Measurements from ENCODE around the gene KIAA0408.

The KIAA0408 gene
- total RNA-seq: 0 to 1.1 (median 0.46) reads per million in 9 experiments

- Mint-ChIP-seq H3K4me3 (no peak within 1 kb of the TSS), H3K9me3 (no peaks in the 10 kb centered on the region), H3K36me3 (ENCODE audit: insufficient read depth) (no peaks in the 10 kb centered on the region)
Measured at GRCh38 chr6:127459231-127459641, at the start of gene KIAA0408. Gene KIAA0408 (minus strand): TSS chr6:127459389. CDS start chr6:127453981, 5,408 bp downstream.

GRCh38 chr6:127506894-127507293 is 47.7 kb upstream of the KIAA0408 start:
- Mint-ChIP-seq H3K9me3 (no peaks in the 10 kb centered on the region), H3K27me3 (no peaks in the 10 kb centered on the region), H3K36me3 (ENCODE audit: insufficient read depth) (no peaks in the 10 kb centered on the region), H3K27ac (no peak overlapping the region), H3K4me1 (ENCODE audit: low read depth in 2 of 2) (no peaks in the 10 kb centered on the region), H3K4me3 (no peak overlapping the region)
- ATAC-seq (replicated peaks) (no peak), DNase-seq (no peak)

More at GRCh38 chr6:127459231-127459641, at the start of gene KIAA0408:
- H3K4me1 Mint-ChIP-seq (ENCODE audit: low read depth in 2 of 2): no peaks in the 10 kb centered on the region
- H3K27ac Mint-ChIP-seq: no peak within 1 kb of the TSS
- ATAC-seq (replicated peaks): no peak
- DNase-seq: no peak
- no peaks in the 10 kb centered on the region for H3K27me3 Mint-ChIP-seq

GRCh38 chr6:127503022-127503421 is 43.8 kb upstream of the KIAA0408 start:
- Mint-ChIP-seq H3K4me3 (no peak overlapping the region), H3K27me3 (no peaks in the 10 kb centered on the region), H3K36me3 (ENCODE audit: insufficient read depth) (no peaks in the 10 kb centered on the region), H3K4me1 (ENCODE audit: low read depth in 2 of 2) (no peaks in the 10 kb centered on the region), H3K27ac (no peak overlapping the region), H3K9me3 (no peaks in the 10 kb centered on the region)
- ATAC-seq (replicated peaks) (no peak), DNase-seq (no peak)

GRCh38 chr6:127497410-127497809 is 38.2 kb upstream of the KIAA0408 start:
- H3K27ac Mint-ChIP-seq: no peak overlapping the region
- no peaks in the 10 kb centered on the region for H3K9me3 Mint-ChIP-seq

GRCh38 chr6:127496471-127496870 is 37.3 kb upstream of the KIAA0408 start:
- no peaks in the 10 kb centered on the region for H3K9me3 Mint-ChIP-seq
- H3K4me1 Mint-ChIP-seq (ENCODE audit: low read depth in 2 of 2): no peaks in the 10 kb centered on the region
- peaks cover 0 to 5% of the 10 kb centered on the region in 2 donors for H3K27me3 Mint-ChIP-seq
- ATAC-seq (replicated peaks) (no peak), DNase-seq (no peak)
- H3K36me3 Mint-ChIP-seq (ENCODE audit: insufficient read depth): no peaks in the 10 kb centered on the region
- H3K27ac Mint-ChIP-seq: no peak overlapping the region
- H3K4me3 Mint-ChIP-seq: no peak overlapping the region

More at GRCh38 chr6:127497410-127497809, 38.2 kb upstream of the KIAA0408 start:
- Mint-ChIP-seq H3K4me3 (no peak overlapping the region), H3K27me3 (no peaks in the 10 kb centered on the region), H3K36me3 (ENCODE audit: insufficient read depth) (no peaks in the 10 kb centered on the region), H3K4me1 (ENCODE audit: low read depth in 2 of 2) (no peaks in the 10 kb centered on the region)
- ATAC-seq (replicated peaks) (no peak), DNase-seq (no peak)

GRCh38 chr6:127494240-127494767 is 35.1 kb upstream of the KIAA0408 start:
- ATAC-seq (replicated peaks): no peak
- H3K27ac Mint-ChIP-seq: no peak overlapping the region
- H3K4me1 Mint-ChIP-seq (ENCODE audit: low read depth in 2 of 2): no peaks in the 10 kb centered on the region
- DNase-seq: no peak
- H3K27me3 Mint-ChIP-seq: peaks cover 0 to 5% of the 10 kb centered on the region in 2 donors
- H3K36me3 Mint-ChIP-seq (ENCODE audit: insufficient read depth): no peaks in the 10 kb centered on the region
- no peak overlapping the region for H3K4me3 Mint-ChIP-seq
- H3K9me3 Mint-ChIP-seq: no peaks in the 10 kb centered on the region

GRCh38 chr6:127489248-127489647 is 30.1 kb upstream of the KIAA0408 start:
- Mint-ChIP-seq H3K36me3 (ENCODE audit: insufficient read depth) (no peaks in the 10 kb centered on the region), H3K4me3 (no peak overlapping the region), H3K27me3 (peaks cover 0 to 5% of the 10 kb centered on the region in 2 donors), H3K27ac (no peak overlapping the region), H3K4me1 (ENCODE audit: low read depth in 2 of 2) (peaks cover 8 to 10% of the 10 kb centered on the region in 2 donors), H3K9me3 (no peaks in the 10 kb centered on the region)
- no peak for ATAC-seq (replicated peaks)
- no peak for DNase-seq

- no peaks in the 10 kb centered on the region for H3K36me3 Mint-ChIP-seq (ENCODE audit: insufficient read depth)
Measured at GRCh38 chr6:127486934-127487333, 27.7 kb upstream of the KIAA0408 start.

GRCh38 chr6:127484212-127484863 is 25.1 kb upstream of the KIAA0408 start:
- peak overlapping the region; percentile 75 to 87 for H3K27ac Mint-ChIP-seq

More at GRCh38 chr6:127486934-127487333, 27.7 kb upstream of the KIAA0408 start:
- H3K27ac Mint-ChIP-seq: no peak overlapping the region
- H3K9me3 Mint-ChIP-seq: no peaks in the 10 kb centered on the region
- no peak overlapping the region for H3K4me3 Mint-ChIP-seq
- DNase-seq (no peak), ATAC-seq (replicated peaks) (no peak)
- H3K4me1 Mint-ChIP-seq (ENCODE audit: low read depth in 2 of 2): peaks cover 17 to 18% of the 10 kb centered on the region in 2 donors
- peaks cover 0 to 3% of the 10 kb centered on the region in 2 donors for H3K27me3 Mint-ChIP-seq

GRCh38 chr6:127483399-127484055 is 24.3 kb upstream of the KIAA0408 start:
- no peaks in the 10 kb centered on the region for H3K27me3 Mint-ChIP-seq
- H3K36me3 Mint-ChIP-seq (ENCODE audit: insufficient read depth): peaks cover 3% of the 10 kb centered on the region
- H3K4me3 Mint-ChIP-seq: peak overlapping the region; percentile 59 to 75
- H3K27ac Mint-ChIP-seq: peak overlapping the region; percentile 75 to 87
- ATAC-seq (replicated peaks): peak; percentile 38
- no peaks in the 10 kb centered on the region for H3K9me3 Mint-ChIP-seq
- no peak for DNase-seq
- peaks cover 17 to 18% of the 10 kb centered on the region in 2 donors for H3K4me1 Mint-ChIP-seq (ENCODE audit: low read depth in 2 of 2)

More at GRCh38 chr6:127484212-127484863, 25.1 kb upstream of the KIAA0408 start:
- ATAC-seq (replicated peaks) (peak; percentile 92), DNase-seq (no peak)
- Mint-ChIP-seq H3K36me3 (ENCODE audit: insufficient read depth) (no peaks in the 10 kb centered on the region), H3K4me1 (ENCODE audit: low read depth in 2 of 2) (peaks cover 17 to 18% of the 10 kb centered on the region in 2 donors), H3K4me3 (peak overlapping the region; percentile 59 to 75), H3K27me3 (no peaks in the 10 kb centered on the region), H3K9me3 (no peaks in the 10 kb centered on the region)

- H3K36me3 Mint-ChIP-seq (ENCODE audit: insufficient read depth): peaks cover 6% of the 10 kb centered on the region
- no peak for DNase-seq
- peaks cover 0 to 7% of the 10 kb centered on the region in 2 donors for H3K27me3 Mint-ChIP-seq
- peaks cover 17 to 18% of the 10 kb centered on the region in 2 donors for H3K4me1 Mint-ChIP-seq (ENCODE audit: low read depth in 2 of 2)
- ATAC-seq (replicated peaks): no peak
- H3K9me3 Mint-ChIP-seq: no peaks in the 10 kb centered on the region
- no peak overlapping the region for H3K4me3 Mint-ChIP-seq
- no peak overlapping the region for H3K27ac Mint-ChIP-seq
Measured at GRCh38 chr6:127482325-127482724, 23.1 kb upstream of the KIAA0408 start.

- Mint-ChIP-seq H3K27me3 (peaks cover 0 to 7% of the 10 kb centered on the region in 2 donors), H3K4me1 (ENCODE audit: low read depth in 2 of 2) (peaks cover 17 to 18% of the 10 kb centered on the region in 2 donors), H3K4me3 (no peak overlapping the region), H3K27ac (no peak overlapping the region), H3K36me3 (ENCODE audit: insufficient read depth) (peaks cover 6% of the 10 kb centered on the region), H3K9me3 (no peaks in the 10 kb centered on the region)
- DNase-seq (no peak), ATAC-seq (replicated peaks) (no peak)
Measured at GRCh38 chr6:127481628-127482027, 22.4 kb upstream of the KIAA0408 start.

- Mint-ChIP-seq H3K9me3 (peaks cover 0 to 2% of the 10 kb centered on the region in 2 donors), H3K36me3 (ENCODE audit: insufficient read depth) (peaks cover 6% of the 10 kb centered on the region), H3K4me3 (no peak overlapping the region), H3K27ac (no peak overlapping the region), H3K27me3 (peaks cover 0 to 7% of the 10 kb centered on the region in 2 donors), H3K4me1 (ENCODE audit: low read depth in 2 of 2) (peaks cover 17 to 18% of the 10 kb centered on the region in 2 donors)
- no peak for ATAC-seq (replicated peaks)
- DNase-seq: no peak
Measured at GRCh38 chr6:127481111-127481510, 21.9 kb upstream of the KIAA0408 start.

All from effector memory CD8-positive, alpha-beta T cell (primary cell).